Measurements from ENCODE around the gene COL15A1.

- no peak for TF ChIP-seq CTCF (IDR thresholded peaks at IDR 0.05; ENCODE audit: low read depth, low read length)
- no peak for TF ChIP-seq EZH2phosphoT487 (IDR thresholded peaks at IDR 0.05; ENCODE audit: low read depth)
These were observed 102.9 kb downstream of the COL15A1 start for GRCh38 chr9:99046542-99047071.
